ENCODE data around the gene SHISA4.
A peak's percentile ranks its signal among the peaks of the same experiment; 100 is the strongest.
"Not testable (repeated sequence)": the region's sequence is repeated elsewhere in the genome, so short reads cannot be mapped to it uniquely, and the experiment has no call there.

Gene SHISA4

GRCh38 chr1:201925981-201926645 is 37.4 kb downstream of the SHISA4 start:
- peak; percentile 67 for DNase-seq (ENCODE audit: low read depth, low spot score)

DNA sequence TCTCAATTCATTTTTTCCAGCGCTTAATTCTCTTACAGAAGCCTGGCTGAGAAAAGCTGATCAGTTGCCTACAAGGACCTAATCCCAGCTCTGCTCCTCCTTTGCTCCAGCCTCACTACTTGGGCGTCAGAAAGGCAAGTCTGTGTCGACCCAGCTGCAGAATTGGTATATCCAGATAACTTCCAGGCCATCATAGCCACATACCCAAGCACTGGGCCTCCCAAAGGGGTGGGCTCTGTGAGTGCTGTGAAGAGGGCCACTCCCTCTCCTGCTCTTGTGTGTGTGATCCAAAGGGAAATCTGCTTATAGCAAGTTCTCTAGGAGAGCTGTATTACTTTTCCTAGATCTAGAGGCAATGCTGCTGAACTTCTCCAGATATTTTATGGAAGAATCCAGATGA is 39.6 kb downstream of the SHISA4 start:
- DNase-seq (ENCODE audit: low read depth, low spot score): no peak

DNA sequence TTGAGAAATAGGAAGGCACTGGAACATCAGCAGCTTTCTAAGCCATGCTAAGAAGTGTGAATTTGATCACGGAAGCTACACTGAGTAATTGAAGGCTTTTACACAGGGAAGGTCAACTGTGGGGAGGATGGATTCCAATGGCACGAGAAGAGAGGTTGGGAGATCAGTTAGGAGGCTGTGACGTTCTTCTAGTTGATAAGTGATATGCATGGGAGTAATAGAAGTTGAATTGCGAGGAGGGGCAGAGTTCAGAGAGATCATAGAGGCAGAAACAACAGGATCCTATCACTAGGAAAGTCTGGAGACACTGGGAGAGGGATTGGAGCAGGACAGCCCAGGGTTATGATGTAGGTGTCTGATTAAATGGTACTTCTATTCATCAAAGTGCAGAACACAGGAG is 41.4 kb downstream of the SHISA4 start:
- DNase-seq (ENCODE audit: low read depth, low spot score): no peak

GRCh38 chr1:201930803-201931202 is 42.1 kb downstream of the SHISA4 start:
- no peak for DNase-seq (ENCODE audit: low read depth, low spot score)

GRCh38 chr1:201933840-201934430 is 45.2 kb downstream of the SHISA4 start:
- DNase-seq (ENCODE audit: low read depth, low spot score): no peak

GRCh38 chr1:201937624-201938213 is 49.0 kb downstream of the SHISA4 start:
- DNase-seq (ENCODE audit: low read depth, low spot score): no peak

GRCh38 chr1:201938440-201939035 is 49.8 kb downstream of the SHISA4 start:
- no peak for DNase-seq (ENCODE audit: low read depth, low spot score)

- no peak for DNase-seq (ENCODE audit: low read depth, low spot score)
Measured at GRCh38 chr1:201939148-201939547, 50.5 kb downstream of the SHISA4 start.

GRCh38 chr1:201939574-201939973 is 50.9 kb downstream of the SHISA4 start:
- DNase-seq (ENCODE audit: low read depth, low spot score): no peak

- not testable (repeated sequence) for DNase-seq (ENCODE audit: low read depth, low spot score)
Measured at GRCh38 chr1:201940316-201940715, 51.6 kb downstream of the SHISA4 start.

GRCh38 chr1:201941420-201942128 is 52.9 kb downstream of the SHISA4 start:
- no peak for DNase-seq (ENCODE audit: low read depth, low spot score)

GRCh38 chr1:201942129-201942495 is 53.4 kb downstream of the SHISA4 start:
- no peak for DNase-seq (ENCODE audit: low read depth, low spot score)
